T-cell (primary cell): ENCODE data around the gene TRIM33. TPM values are rescaled to one million over a fixed set of nuclear protein-coding genes. Genes with fewer than 3 reads are reported as not detected.

Experiments used
- ATAC-seq, 4 experiments: fragments of 200-7000 bp in 3 of 4; fragments of 150-1000 bp in 1 of 4; cut with Tn5 transposase; replicated peaks in 1 of 4; 1 replicate in 3 of 4; 2 replicates in 1 of 4; pipeline ENCODE4 v1.10.0; 2021; ENCODE audit warnings: moderate library complexity in 3 of 4, mild to moderate bottlenecking in 2 of 4, moderate number of reproducible peaks in 1 of 4
- CTCF ChIA-PET, 2 donors: fragments of 300-600 bp; sonication (Branson Sonifier 250); formaldehyde crosslinking; loops; one replicate each; lab custom pipeline; 2022; ENCODE audit warnings: antibody characterized with exemption in 2 of 2; lab: Charles Lee
- POLR2A ChIA-PET, 2 donors: fragments of 300-600 bp; sonication (Branson Sonifier 250); formaldehyde crosslinking; loops; one replicate each; lab custom pipeline; 2022; ENCODE audit warnings: antibody characterized with exemption in 2 of 2; lab: Charles Lee
- DNase-seq, 35 experiments: peaks; one replicate each; pipeline versions ENCODE4 v3.0.0 to v3.0.0-alpha.2; 2013 to 2023
- H3K27ac ChIP-seq: one replicate; pipeline ENCODE4 v1.5.1; 2013; ENCODE audit warnings: low read length
- H3K27me3 ChIP-seq, 2 experiments: replicated peaks in 1 of 2; 1 replicate in 1 of 2; 2 replicates in 1 of 2; pipeline versions ENCODE4 v1.6.1 to v1.7.0; 2013; ENCODE audit warnings: low read length in 1 of 2, mixed read lengths in 1 of 2; ENCODE audit not compliant: control insufficient read depth in 2 of 2, insufficient read depth in 2 of 2; ENCODE audit errors: extremely low read depth in 1 of 2
- H3K36me3 ChIP-seq, 2 donors: 1 replicate in 1 of 2; 2 replicates in 1 of 2; pipeline versions ENCODE4 v1.6.1 to v1.7.0; 2013; ENCODE audit warnings: low read length in 1 of 2; ENCODE audit not compliant: control insufficient read depth in 2 of 2, insufficient read depth in 1 of 2; ENCODE audit errors: extremely low read depth in 1 of 2
- H3K4me1 ChIP-seq, 2 experiments: 1 replicate in 1 of 2; 2 replicates in 1 of 2; pipeline versions ENCODE4 v1.6.1 to v1.7.0; 2013; ENCODE audit warnings: low read length in 2 of 2, mixed read lengths in 1 of 2; ENCODE audit not compliant: insufficient read depth in 2 of 2, control insufficient read depth in 1 of 2; ENCODE audit errors: extremely low read depth in 1 of 2
- H3K4me3 ChIP-seq, 2 donors: 1 replicate in 1 of 2; 2 replicates in 1 of 2; pipeline versions ENCODE4 v1.5.1 to v1.7.0; 2013; ENCODE audit warnings: mild to moderate bottlenecking in 2 of 2, low read length in 1 of 2, moderate library complexity in 1 of 2; ENCODE audit not compliant: control insufficient read depth in 1 of 2; ENCODE audit errors: extremely low read depth in 1 of 2
- H3K9me3 ChIP-seq: 2 replicates; pipeline ENCODE4 v1.7.0; 2013
- H3K27ac Mint-ChIP-seq, 2 donors: one replicate each; pipeline ENCODE4 v1.8.0; 2020 to 2021; ENCODE audit warnings: mild to moderate bottlenecking in 2 of 2, mixed read lengths in 2 of 2
- H3K27me3 Mint-ChIP-seq, 2 donors: one replicate each; pipeline ENCODE4 v1.8.0; 2021 to 2022; ENCODE audit warnings: mixed read lengths in 2 of 2
- H3K36me3 Mint-ChIP-seq: one replicate; pipeline ENCODE4 v1.8.0; 2021; ENCODE audit warnings: mixed read lengths
- H3K4me1 Mint-ChIP-seq, 3 donors: one replicate each; pipeline ENCODE4 v1.8.0; 2020 to 2022; ENCODE audit warnings: mixed read lengths in 3 of 3, mild to moderate bottlenecking in 1 of 3
- H3K4me3 Mint-ChIP-seq, 3 donors: one replicate each; pipeline ENCODE4 v1.8.0; 2020 to 2022; ENCODE audit warnings: mild to moderate bottlenecking in 3 of 3, mixed read lengths in 3 of 3, moderate library complexity in 3 of 3
- H3K9me3 Mint-ChIP-seq, 3 donors: one replicate each; pipeline ENCODE4 v1.8.0; 2020 to 2022; ENCODE audit warnings: mixed read lengths in 3 of 3
- WGBS: methylation state at CpG from one replicate; pipeline ENCODE4 v1.1.5; 2013; ENCODE audit warnings: missing lambda C conversion rate; ENCODE audit not compliant: insufficient coverage; 5-methylcytosine and 5-hydroxymethylcytosine counted together
- total RNA-seq, 35 experiments: library from RNA in 6 of 35; stranded (reverse) in 6 of 35; fragments of 120-200 nt in 1 of 35; gene quantifications; one replicate each; pipeline versions ENCODE4 v1.2.1 to v1.2.4 and lab custom pipeline; 2013 to 2026

The TRIM33 gene
- total RNA-seq, 5 donors from 2014 or later (not counting 1 experiment from before 2014, with no cell fraction given) = 41.6 to 60.6 (median 47.3) TPM

GRCh38 chr1:114550336-114550735, 39.3 kb upstream of the TRIM33 start:
- no peaks in the 10 kb centered on the region for H3K36me3 Mint-ChIP-seq
- POLR2A ChIA-PET = no interaction called here
- H3K27ac Mint-ChIP-seq = no peak overlapping the region
- no peak for DNase-seq
- H3K27me3 Mint-ChIP-seq = no peaks in the 10 kb centered on the region
- no peak overlapping the region for H3K4me3 ChIP-seq
- no peaks in the 10 kb centered on the region for H3K9me3 ChIP-seq
- no peaks in the 10 kb centered on the region for H3K36me3 ChIP-seq
- H3K27ac ChIP-seq = no peak overlapping the region
- no peak for ATAC-seq
- no peak overlapping the region for H3K4me3 Mint-ChIP-seq
- H3K4me1 ChIP-seq = no peaks in the 10 kb centered on the region
- CTCF ChIA-PET = interaction anchor here (0.6 to 0.7 kb wide), 2 partner anchors 115 to 145 kb away, joined by 3 to 5 read pairs; partner anchors contain the start of gene AMPD1 (in 1 of the 2)
- H3K4me1 Mint-ChIP-seq = no peaks in the 10 kb centered on the region
- no CpG with 5 or more reads among the region's 2 CpGs for WGBS
- no peaks in the 10 kb centered on the region for H3K9me3 Mint-ChIP-seq
- H3K27me3 ChIP-seq = peaks cover 0 to 3% of the 10 kb centered on the region in 2 experiments

- Histone ChIP-seq H3K4me1 (no peaks in the 10 kb centered on the region), H3K9me3 (no peaks in the 10 kb centered on the region), H3K4me3 (no peak overlapping the region), H3K27ac (no peak overlapping the region), H3K36me3 (no peaks in the 10 kb centered on the region), H3K27me3 (peaks cover 0 to 3% of the 10 kb centered on the region in 2 experiments)
- Mint-ChIP-seq H3K4me3 (no peak overlapping the region), H3K9me3 (no peaks in the 10 kb centered on the region), H3K27me3 (peaks cover 0 to 2% of the 10 kb centered on the region in 2 donors), H3K4me1 (no peaks in the 10 kb centered on the region), H3K27ac (no peak overlapping the region), H3K36me3 (no peaks in the 10 kb centered on the region)
- no peak for DNase-seq
- ChIA-PET POLR2A (interaction anchor here in 1 of 2 donors (0.6 kb wide), 2 partner anchors 18 to 217 kb away, joined by 3 to 9 read pairs; no protein-coding TSS in a partner anchor), CTCF (no interaction called here)
- ATAC-seq = no peak
- WGBS = no CpG with 5 or more reads among the region's 4 CpGs
These were observed 38.1 kb upstream of the TRIM33 start for GRCh38 chr1:114549137-114549536.

GRCh38 chr1:114547076-114547475, 36.1 kb upstream of the TRIM33 start:
- no peaks in the 10 kb centered on the region for H3K9me3 ChIP-seq
- no peak for ATAC-seq
- Mint-ChIP-seq H3K4me3 (no peak overlapping the region), H3K27me3 (peaks cover 0 to 2% of the 10 kb centered on the region in 2 donors), H3K9me3 (no peaks in the 10 kb centered on the region), H3K27ac (no peak overlapping the region), H3K4me1 (no peaks in the 10 kb centered on the region), H3K36me3 (no peaks in the 10 kb centered on the region)
- DNase-seq = no peak
- H3K4me3 ChIP-seq = no peak overlapping the region
- ChIA-PET CTCF (interaction anchor here in 1 of 2 donors (0.6 kb wide), 1 partner anchor 688 kb away, joined by 5 read pairs; no protein-coding TSS in a partner anchor), POLR2A (no interaction called here)
- H3K4me1 ChIP-seq = no peaks in the 10 kb centered on the region
- H3K27me3 ChIP-seq = peaks cover 0 to 3% of the 10 kb centered on the region in 2 experiments
- no peak overlapping the region for H3K27ac ChIP-seq
- H3K36me3 ChIP-seq = no peaks in the 10 kb centered on the region
- no CpG with 5 or more reads among the region's 1 CpG for WGBS

- WGBS = no CpG with 5 or more reads among the region's 2 CpGs
These were observed 34.8 kb upstream of the TRIM33 start for GRCh38 chr1:114545796-114546195.

GRCh38 chr1:114545315-114545714, 34.3 kb upstream of the TRIM33 start:
- POLR2A ChIA-PET = no interaction called here

More at GRCh38 chr1:114545796-114546195, 34.8 kb upstream of the TRIM33 start:
- H3K27me3 Mint-ChIP-seq = peaks cover 0 to 2% of the 10 kb centered on the region in 2 donors
- no peak for DNase-seq
- H3K9me3 Mint-ChIP-seq = no peaks in the 10 kb centered on the region
- ATAC-seq = no peak
- ChIA-PET CTCF (no interaction called here), POLR2A (no interaction called here)
- Histone ChIP-seq H3K9me3 (no peaks in the 10 kb centered on the region), H3K27ac (no peak overlapping the region), H3K4me3 (no peak overlapping the region), H3K27me3 (peaks cover 0 to 3% of the 10 kb centered on the region in 2 experiments), H3K36me3 (no peaks in the 10 kb centered on the region), H3K4me1 (no peaks in the 10 kb centered on the region)
- H3K27ac Mint-ChIP-seq = no peak overlapping the region
- H3K4me1 Mint-ChIP-seq = no peaks in the 10 kb centered on the region
- H3K4me3 Mint-ChIP-seq = no peak overlapping the region
- H3K36me3 Mint-ChIP-seq = no peaks in the 10 kb centered on the region

GRCh38 chr1:114540821-114541220, 29.8 kb upstream of the TRIM33 start:
- no peaks in the 10 kb centered on the region for H3K36me3 ChIP-seq
- Mint-ChIP-seq H3K9me3 (no peaks in the 10 kb centered on the region), H3K27ac (no peak overlapping the region), H3K4me3 (no peak overlapping the region), H3K4me1 (no peaks in the 10 kb centered on the region), H3K27me3 (peaks cover 0 to 2% of the 10 kb centered on the region in 2 donors), H3K36me3 (no peaks in the 10 kb centered on the region)
- H3K9me3 ChIP-seq = no peaks in the 10 kb centered on the region
- WGBS = 82% methylated on average over 4 of the region's 6 CpGs
- no peaks in the 10 kb centered on the region for H3K4me1 ChIP-seq
- no peak for ATAC-seq
- DNase-seq = no peak
- H3K4me3 ChIP-seq = no peak overlapping the region
- ChIA-PET CTCF (no interaction called here), POLR2A (no interaction called here)
- H3K27ac ChIP-seq = no peak overlapping the region
- peaks cover 0 to 3% of the 10 kb centered on the region in 2 experiments for H3K27me3 ChIP-seq

More at GRCh38 chr1:114545315-114545714, 34.3 kb upstream of the TRIM33 start:
- no peaks in the 10 kb centered on the region for H3K36me3 Mint-ChIP-seq
- H3K9me3 ChIP-seq = no peaks in the 10 kb centered on the region
- CTCF ChIA-PET = no interaction called here
- peaks cover 0 to 3% of the 10 kb centered on the region in 2 experiments for H3K27me3 ChIP-seq
- WGBS = no CpG with 5 or more reads among the region's 1 CpG
- DNase-seq = no peak
- H3K27ac ChIP-seq = no peak overlapping the region
- H3K36me3 ChIP-seq = no peaks in the 10 kb centered on the region
- no peaks in the 10 kb centered on the region for H3K4me1 ChIP-seq
- no peak overlapping the region for H3K27ac Mint-ChIP-seq
- H3K4me3 Mint-ChIP-seq = no peak overlapping the region
- H3K27me3 Mint-ChIP-seq = peaks cover 0 to 2% of the 10 kb centered on the region in 2 donors
- H3K4me1 Mint-ChIP-seq = no peaks in the 10 kb centered on the region
- ATAC-seq = no peak
- H3K9me3 Mint-ChIP-seq = no peaks in the 10 kb centered on the region
- no peak overlapping the region for H3K4me3 ChIP-seq
